HEK293T (cell line): ENCODE data around the gene CES5A.

Experiments used
- CTCF ChIA-PET: fragments of 350-600 bp; formaldehyde crosslinking; extraction: SDS; loops from one replicate; lab custom pipeline; 2021; ENCODE audit warnings: antibody characterized with exemption, inconsistent platforms; lab: Yijun Ruan, JAX
- POLR2A ChIA-PET: fragments of 350-600 bp; formaldehyde crosslinking; extraction: SDS; loops from one replicate; lab custom pipeline; 2020; ENCODE audit warnings: antibody characterized with exemption, inconsistent platforms; lab: Yijun Ruan, JAX
- DNase-seq: peaks from one replicate; pipeline ENCODE4 v3.0.0; 2012; ENCODE audit warnings: mixed read lengths; ENCODE audit errors: extremely low spot score
- ARNT ChIP-seq: fragments of 450-650 bp; IDR thresholded peaks from 2 replicates; pipeline ENCODE4 v1.6.1; 2017; ENCODE audit warnings: mild to moderate bottlenecking
- BHLHE40 ChIP-seq: fragments of 450-650 bp; IDR thresholded peaks from 2 replicates; pipeline ENCODE4 v1.6.1; 2016; ENCODE audit warnings: mild to moderate bottlenecking, moderate library complexity, borderline replicate concordance
- CTBP1 ChIP-seq: fragments of 450-650 bp; IDR thresholded peaks from 2 replicates; pipeline ENCODE4 v1.6.1; 2016; ENCODE audit warnings: borderline replicate concordance
- ELF4 ChIP-seq: fragments of 450-650 bp; IDR thresholded peaks from 2 replicates; pipeline ENCODE4 v1.6.1; 2017; ENCODE audit warnings: antibody characterized with exemption
- FOXA1 ChIP-seq: fragments of 450-650 bp; IDR thresholded peaks from 2 replicates; pipeline ENCODE4 v1.6.1; 2016; ENCODE audit warnings: mild to moderate bottlenecking
- FOXK2 ChIP-seq: fragments of 450-650 bp; IDR thresholded peaks from 2 replicates; pipeline ENCODE4 v1.6.1; 2016; ENCODE audit warnings: mild to moderate bottlenecking
- FOXM1 ChIP-seq: fragments of 450-650 bp; IDR thresholded peaks from 2 replicates; pipeline ENCODE4 v1.6.1; 2017; ENCODE audit warnings: mild to moderate bottlenecking, borderline replicate concordance
- HDGF ChIP-seq: fragments of 450-650 bp; IDR thresholded peaks from 2 replicates; pipeline ENCODE4 v1.6.1; 2017; ENCODE audit warnings: antibody characterized with exemption, borderline replicate concordance
- L3MBTL2 ChIP-seq: fragments of 450-650 bp; conservative IDR thresholded peaks from 2 replicates; pipeline ENCODE4 v1.6.1; 2016; ENCODE audit warnings: mild to moderate bottlenecking
- LEF1 ChIP-seq: fragments of 450-650 bp; IDR thresholded peaks from 2 replicates; pipeline ENCODE4 v1.6.1; 2017; ENCODE audit warnings: mild to moderate bottlenecking, borderline replicate concordance
- NFRKB ChIP-seq: fragments of 450-650 bp; IDR thresholded peaks from 2 replicates; pipeline ENCODE4 v1.6.1; 2016; ENCODE audit warnings: mild to moderate bottlenecking, moderate library complexity
- PKNOX1 ChIP-seq: fragments of 450-650 bp; IDR thresholded peaks from 2 replicates; pipeline ENCODE4 v1.6.1; 2016
- SP1 ChIP-seq: fragments of 450-650 bp; IDR thresholded peaks from 2 replicates; pipeline ENCODE4 v1.6.1; 2017
- SUZ12 ChIP-seq: fragments of 450-650 bp; IDR thresholded peaks from 2 replicates; pipeline ENCODE4 v1.6.1; 2016; ENCODE audit warnings: mild to moderate bottlenecking
- TARDBP ChIP-seq: fragments of 450-650 bp; IDR thresholded peaks from 2 replicates; pipeline ENCODE4 v1.6.1; 2016
- ZNF384 ChIP-seq: fragments of 450-650 bp; IDR thresholded peaks from 2 replicates; pipeline ENCODE4 v1.6.1; 2016

CES5A gene

DNA sequence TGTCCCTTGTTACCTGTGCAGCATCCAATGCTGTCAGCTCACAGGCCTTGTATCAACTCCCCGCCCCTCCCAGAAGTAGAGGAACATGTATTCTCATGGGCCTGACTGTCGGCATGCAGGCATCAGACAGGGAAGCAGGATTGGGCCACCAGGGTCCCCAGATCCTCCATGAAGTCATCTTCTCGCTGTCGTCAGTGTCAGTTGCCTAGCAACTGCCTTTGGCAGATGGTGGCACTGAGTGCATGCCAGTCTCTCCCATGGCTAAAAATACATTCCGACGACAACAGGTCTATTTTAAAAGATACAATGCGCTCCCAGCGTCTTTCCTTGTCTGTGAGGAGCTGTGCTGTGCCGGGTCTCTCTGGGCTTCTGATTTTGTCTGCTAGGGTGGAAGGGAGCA lies 36.8 kb upstream of the CES5A start:
- ChIA-PET CTCF (no interaction called here), POLR2A (no interaction called here)
- DNase-seq = no peak
- TF ChIP-seq HDGF = no peak
- no peak for TF ChIP-seq LEF1
- TF ChIP-seq NFRKB = no peak
- no peak for TF ChIP-seq FOXK2
- no peak for TF ChIP-seq TARDBP
- no peak for TF ChIP-seq SUZ12
- TF ChIP-seq ARNT = no peak
- TF ChIP-seq CTBP1 = no peak
- TF ChIP-seq ELF4 = no peak
- TF ChIP-seq BHLHE40 = no peak
- no peak for TF ChIP-seq SP1
- no peak for TF ChIP-seq L3MBTL2
- no peak for TF ChIP-seq FOXA1
- TF ChIP-seq ZNF384 = no peak
- no peak for TF ChIP-seq FOXM1

DNA sequence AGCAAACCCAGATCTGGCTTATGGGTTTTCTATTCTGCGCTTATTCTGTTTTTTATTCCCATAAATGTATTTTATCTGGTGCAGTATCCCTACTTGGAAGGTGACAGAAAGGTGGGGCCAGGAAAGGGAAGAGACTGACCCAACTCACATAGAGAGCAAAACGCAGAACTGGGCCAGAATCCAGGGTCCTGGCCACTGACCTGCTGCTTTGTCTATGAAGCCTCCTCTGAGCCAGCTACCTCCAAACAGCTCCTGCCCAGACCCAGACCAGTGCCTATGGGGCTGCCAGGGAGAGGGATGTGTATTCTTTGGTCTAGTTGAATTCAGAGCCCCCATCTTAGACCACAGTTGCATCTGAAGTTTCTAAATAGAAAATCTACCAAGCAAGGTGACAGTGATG lies 36.4 kb upstream of the CES5A start:
- POLR2A ChIA-PET = no interaction called here
- CTCF ChIA-PET = no interaction called here
- no peak for DNase-seq
- no peak for TF ChIP-seq FOXM1
- no peak for TF ChIP-seq LEF1
- no peak for TF ChIP-seq BHLHE40
- TF ChIP-seq L3MBTL2 = no peak
- TF ChIP-seq FOXA1 = no peak
- no peak for TF ChIP-seq PKNOX1
- no peak for TF ChIP-seq ELF4
- TF ChIP-seq TARDBP = no peak
- no peak for TF ChIP-seq SP1
- TF ChIP-seq ZNF384 = no peak

GRCh38 chr16:55909876-55910275 lies 34.7 kb upstream of the CES5A start:
- no peak for DNase-seq
- TF ChIP-seq SUZ12 (no peak), PKNOX1 (no peak)
- CTCF ChIA-PET = no interaction called here

GRCh38 chr16:55908641-55909040 lies 33.5 kb upstream of the CES5A start:
- POLR2A ChIA-PET = no interaction called here
- no peak for TF ChIP-seq FOXM1
- TF ChIP-seq LEF1 = no peak
- TF ChIP-seq SP1 = no peak
- TF ChIP-seq L3MBTL2 = no peak
- no peak for TF ChIP-seq SUZ12
- TF ChIP-seq BHLHE40 = no peak
- no peak for TF ChIP-seq ARNT
- TF ChIP-seq NFRKB = no peak
- no peak for TF ChIP-seq ZNF384
- TF ChIP-seq PKNOX1 = no peak
- TF ChIP-seq FOXK2 = no peak
- no peak for TF ChIP-seq HDGF
- no peak for TF ChIP-seq TARDBP
- TF ChIP-seq CTBP1 = no peak
- TF ChIP-seq ELF4 = no peak
- no peak for TF ChIP-seq FOXA1
- CTCF ChIA-PET = no interaction called here
- DNase-seq = no peak

More at GRCh38 chr16:55909876-55910275, 34.7 kb upstream of the CES5A start:
- POLR2A ChIA-PET = no interaction called here

DNA sequence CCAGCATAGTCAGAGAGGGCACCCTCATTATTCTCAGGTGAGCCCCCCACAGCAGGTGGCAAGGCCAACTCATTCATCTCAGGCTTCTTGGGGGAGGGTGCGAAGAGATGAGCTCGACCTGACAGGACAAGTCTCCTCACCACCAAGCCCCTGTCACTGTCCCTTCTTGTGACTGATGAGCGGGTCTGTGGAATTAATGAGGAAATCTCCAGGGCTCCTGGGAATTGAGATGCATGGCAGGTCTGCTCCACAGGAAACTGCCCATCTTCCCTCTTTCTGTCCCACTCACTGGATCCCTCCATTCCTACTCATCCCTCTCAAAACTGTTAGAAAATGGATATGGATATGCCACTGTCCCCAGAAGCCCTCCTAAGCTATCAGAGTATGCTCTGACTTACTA lies 32.5 kb upstream of the CES5A start:
- TF ChIP-seq FOXA1 = no peak
- no peak for TF ChIP-seq ZNF384
- no peak for TF ChIP-seq LEF1
- TF ChIP-seq L3MBTL2 = no peak
- TF ChIP-seq SUZ12 = no peak
- TF ChIP-seq FOXK2 = no peak
- no peak for TF ChIP-seq NFRKB
- no peak for TF ChIP-seq SP1
- no peak for TF ChIP-seq BHLHE40
- no peak for TF ChIP-seq CTBP1
- no peak for TF ChIP-seq TARDBP
- TF ChIP-seq ARNT = no peak
- no peak for DNase-seq
- CTCF ChIA-PET = no interaction called here
- POLR2A ChIA-PET = no interaction called here

GRCh38 chr16:55906123-55906522 lies 30.9 kb upstream of the CES5A start:
- no peak for DNase-seq
- ChIA-PET CTCF (no interaction called here), POLR2A (no interaction called here)
- no peak for TF ChIP-seq ELF4
- no peak for TF ChIP-seq CTBP1
- no peak for TF ChIP-seq ZNF384
- TF ChIP-seq HDGF = no peak
- TF ChIP-seq SUZ12 = no peak
- TF ChIP-seq FOXA1 = no peak
- no peak for TF ChIP-seq NFRKB
- no peak for TF ChIP-seq SP1
- no peak for TF ChIP-seq LEF1
- no peak for TF ChIP-seq ARNT
- TF ChIP-seq FOXK2 = no peak

GRCh38 chr16:55905651-55906050 lies 30.5 kb upstream of the CES5A start:
- ChIA-PET CTCF (no interaction called here), POLR2A (no interaction called here)
- TF ChIP-seq FOXK2 = no peak
- DNase-seq = no peak
